BE2C (cell line): ENCODE measurements around the gene PGM2L1.

Experiments
- DNase-seq: peaks from one replicate; pipeline ENCODE4 v3.0.0-alpha.2; 2020
- H3K27me3 ChIP-seq: fragments of 250-450 bp; sonication (Bioruptor Pico); 2 replicates; pipeline ENCODE4 v1.5.1; 2020; ENCODE audit warnings: mild to moderate bottlenecking
- H3K36me3 ChIP-seq: fragments of 250-450 bp; sonication (Bioruptor Pico); 2 replicates; pipeline ENCODE4 v1.5.1; 2020; ENCODE audit warnings: mild to moderate bottlenecking
- H3K4me1 ChIP-seq: fragments of 250-450 bp; sonication (Bioruptor Pico); 2 replicates; pipeline ENCODE4 v1.5.1; 2020
- H3K4me3 ChIP-seq: 2 replicates; pipeline ENCODE4 v1.5.1; 2011; ENCODE audit warnings: low read depth, low read length
- H3K9me3 ChIP-seq: fragments of 250-450 bp; sonication (Bioruptor Pico); 2 replicates; pipeline ENCODE4 v1.5.1; 2020
- CTCF ChIP-seq: IDR thresholded peaks from 2 replicates; pipeline ENCODE4 v1.5.1; 2012; ENCODE audit warnings: mild to moderate bottlenecking, low read depth, low read length

PGM2L1 gene

DNA sequence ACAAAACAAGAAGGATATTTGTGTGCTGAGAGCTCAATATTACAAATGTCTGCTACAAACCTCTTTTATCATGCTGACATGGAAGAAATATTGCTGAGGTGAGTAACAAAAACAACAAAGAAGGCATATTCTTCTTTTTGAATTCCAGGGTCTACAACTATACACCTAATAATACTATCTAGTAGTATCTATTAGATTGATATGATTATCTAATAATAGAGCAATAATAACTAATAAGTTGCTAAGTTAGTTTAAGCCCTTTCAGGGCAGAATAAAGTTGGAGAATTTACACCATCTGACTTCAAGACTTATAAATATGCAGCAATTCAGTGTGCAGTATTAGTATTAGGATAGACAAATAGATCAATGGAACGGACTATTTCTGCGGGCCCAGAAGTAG, 11.4 kb upstream of the PGM2L1 start:
- TF ChIP-seq CTCF: no peak
- no peak for DNase-seq
- H3K36me3 ChIP-seq: no peaks in the 10 kb centered on the region
- no peaks in the 10 kb centered on the region for H3K27me3 ChIP-seq
- no peaks in the 10 kb centered on the region for H3K4me1 ChIP-seq
- H3K4me3 ChIP-seq: no peak overlapping the region
- no peaks in the 10 kb centered on the region for H3K9me3 ChIP-seq

DNA sequence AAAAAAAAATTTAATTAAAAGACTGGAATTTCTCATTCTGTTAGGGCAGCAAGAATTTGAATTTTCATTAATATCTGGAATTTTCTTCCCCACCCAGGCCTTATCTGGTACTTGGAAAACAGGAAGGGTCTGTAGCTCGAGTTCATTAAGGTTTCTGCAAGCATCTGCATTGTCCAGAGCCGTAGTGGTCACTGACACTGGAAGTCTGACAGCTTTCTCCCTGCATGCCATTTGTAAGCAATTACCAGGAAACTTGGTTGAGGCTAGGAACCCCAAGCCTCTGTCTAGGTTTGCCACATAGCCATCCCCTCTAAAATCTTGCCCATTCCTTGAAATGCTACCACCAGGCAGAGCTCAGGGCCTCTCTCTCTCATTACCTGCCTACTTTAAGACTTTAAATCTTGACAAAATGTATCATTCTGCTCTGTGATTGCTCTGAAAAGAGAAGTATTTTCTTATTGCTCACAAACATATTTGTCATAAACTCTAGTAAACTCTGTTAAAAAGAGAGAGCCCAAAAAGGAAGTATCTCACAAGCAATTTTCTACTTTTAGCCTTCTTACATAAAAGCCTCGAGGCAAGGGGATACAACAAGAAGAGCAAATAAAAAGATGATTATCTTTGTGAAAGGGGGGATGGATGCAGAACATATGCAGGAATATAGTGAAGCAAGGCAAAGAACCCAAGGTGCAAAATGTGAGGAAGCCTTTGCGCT, 5.5 kb upstream of the PGM2L1 start:
- Histone ChIP-seq H3K4me1 (no peaks in the 10 kb centered on the region; the same call in 1 of the 2 replicates), H3K27me3 (no peaks in the 10 kb centered on the region), H3K4me3 (no peak overlapping the region), H3K9me3 (no peaks in the 10 kb centered on the region), H3K36me3 (no peaks in the 10 kb centered on the region)
- TF ChIP-seq CTCF: no peak
- DNase-seq: no peak

GRCh38 chr11:74400606-74401005, 2.4 kb upstream of the PGM2L1 start:
- no peak for DNase-seq
- no peaks in the 10 kb centered on the region for H3K27me3 ChIP-seq
- H3K4me3 ChIP-seq: no peak overlapping the region
- H3K4me1 ChIP-seq: no peaks in the 10 kb centered on the region; the same call in 1 of the 2 replicates
- no peak for TF ChIP-seq CTCF
- no peaks in the 10 kb centered on the region for H3K9me3 ChIP-seq
- H3K36me3 ChIP-seq: no peaks in the 10 kb centered on the region

GRCh38 chr11:74397501-74398243, 561 bp downstream of the PGM2L1 start:
- DNase-seq: no peak
- Histone ChIP-seq H3K4me1 (no peaks in the 10 kb centered on the region; the same call in 1 of the 2 replicates), H3K9me3 (no peaks in the 10 kb centered on the region), H3K4me3 (peak overlapping the region; percentile 91), H3K36me3 (no peaks in the 10 kb centered on the region), H3K27me3 (no peaks in the 10 kb centered on the region)
- TF ChIP-seq CTCF: peak; percentile 31

- DNase-seq: no peak
- H3K9me3 ChIP-seq: no peaks in the 10 kb centered on the region
- no peaks in the 10 kb centered on the region for H3K27me3 ChIP-seq
- TF ChIP-seq CTCF: no peak
- H3K36me3 ChIP-seq: no peaks in the 10 kb centered on the region
- peaks cover 3% of the 10 kb centered on the region; the same call in 1 of the 2 replicates for H3K4me1 ChIP-seq
- no peak overlapping the region for H3K4me3 ChIP-seq
These were observed 6.0 kb downstream of the PGM2L1 start for GRCh38 chr11:74392256-74392655.

- Histone ChIP-seq H3K4me1 (peaks cover 3% of the 10 kb centered on the region; the same call in 1 of the 2 replicates), H3K9me3 (no peaks in the 10 kb centered on the region), H3K4me3 (no peak overlapping the region), H3K36me3 (no peaks in the 10 kb centered on the region), H3K27me3 (no peaks in the 10 kb centered on the region)
- TF ChIP-seq CTCF: no peak
- DNase-seq: no peak
These were observed 7.0 kb downstream of the PGM2L1 start for GRCh38 chr11:74391193-74391592.
